Measurements from ENCODE around the gene CDK6.

GRCh38 chr7:92835261-92835850, 1.0 kb downstream of the CDK6 start:
- TF ChIP-seq POLR2A (IDR thresholded peaks at IDR 0.05) (peak in 1 of 2 donors; percentile 27), CTCF (IDR thresholded peaks at IDR 0.05) (no peak)

Measured in thyroid gland (tissue), 4 donors.